Small intestine (tissue), 7 donors: ENCODE data around the gene PRKCB. TPM values are rescaled to one million over a fixed set of nuclear protein-coding genes. Genes with fewer than 3 reads are reported as not detected.

ENCODE experiments used
- DNase-seq, 2 donors: peaks; one replicate each; pipeline versions ENCODE4 v3.0.0 to v3.0.0-alpha.2; 2013
- FAIRE-seq: peaks from 2 replicates; lab custom pipeline; 2012; peaks lifted over from hg19 to GRCh38; lab: Jason Lieb, UNC
- H3K27ac ChIP-seq, 3 donors: one replicate each; pipeline ENCODE4 v1.5.1; 2013; ENCODE audit warnings: low read length in 2 of 3, mild to moderate bottlenecking in 2 of 3, control low read depth in 1 of 3, inconsistent platforms in 1 of 3, low read depth in 1 of 3, moderate library complexity in 1 of 3
- H3K27me3 ChIP-seq, 3 donors: one replicate each; pipeline ENCODE4 v1.6.1; 2013; ENCODE audit warnings: low read length in 3 of 3, inconsistent platforms in 1 of 3; ENCODE audit not compliant: control insufficient read depth in 3 of 3, insufficient read depth in 3 of 3
- H3K36me3 ChIP-seq, 3 donors: one replicate each; pipeline ENCODE4 v1.6.1; 2013; ENCODE audit warnings: low read length in 3 of 3, inconsistent platforms in 1 of 3, low read depth in 1 of 3, mild to moderate bottlenecking in 1 of 3, moderate library complexity in 1 of 3; ENCODE audit not compliant: control insufficient read depth in 3 of 3, insufficient read depth in 2 of 3
- H3K4me1 ChIP-seq, 3 donors: one replicate each; pipeline ENCODE4 v1.6.1; 2013; ENCODE audit warnings: low read length in 2 of 3, inconsistent platforms in 1 of 3, low read depth in 1 of 3, mild to moderate bottlenecking in 1 of 3, moderate library complexity in 1 of 3; ENCODE audit not compliant: control insufficient read depth in 3 of 3, insufficient read depth in 2 of 3
- H3K4me3 ChIP-seq, 3 donors: one replicate each; pipeline ENCODE4 v1.5.1; 2013; ENCODE audit warnings: low read length in 3 of 3, control low read depth in 1 of 3, inconsistent platforms in 1 of 3, low read depth in 1 of 3, mild to moderate bottlenecking in 1 of 3, moderate library complexity in 1 of 3
- H3K9me3 ChIP-seq, 2 donors: one replicate each; pipeline ENCODE4 v1.6.1; 2013; ENCODE audit warnings: low read depth in 1 of 2, low read length in 1 of 2; ENCODE audit not compliant: control insufficient read depth in 2 of 2, insufficient read depth in 1 of 2
- WGBS, 3 donors: extraction: QIAGEN DNeasy Blood & Tissue Kit; methylation state at CpG; one replicate each; pipeline ENCODE4 v1.1.7; 2013; 5-methylcytosine and 5-hydroxymethylcytosine counted together
- polyA plus RNA-seq, 4 donors: library from polyadenylated mRNA; stranded (reverse) in 3 of 4; unstranded in 1 of 4; fragments of 200-250 nt in 3 of 4; fragments of 120-200 nt in 1 of 4; gene quantifications; one replicate each; pipeline versions ENCODE4 v1.2.1 to v1.2.3, GENCODE V29; 2013
- donor health status: healthy with polysubstance abuse.
- donor health status: control.
- donor health status: control.
- donor health status: Bipolar disorder and iron deficiency.
- donor health status: healthy.

PRKCB gene
- polyA plus RNA-seq, 4 donors = 2.3 to 5.1 (median 2.8) TPM

DNA sequence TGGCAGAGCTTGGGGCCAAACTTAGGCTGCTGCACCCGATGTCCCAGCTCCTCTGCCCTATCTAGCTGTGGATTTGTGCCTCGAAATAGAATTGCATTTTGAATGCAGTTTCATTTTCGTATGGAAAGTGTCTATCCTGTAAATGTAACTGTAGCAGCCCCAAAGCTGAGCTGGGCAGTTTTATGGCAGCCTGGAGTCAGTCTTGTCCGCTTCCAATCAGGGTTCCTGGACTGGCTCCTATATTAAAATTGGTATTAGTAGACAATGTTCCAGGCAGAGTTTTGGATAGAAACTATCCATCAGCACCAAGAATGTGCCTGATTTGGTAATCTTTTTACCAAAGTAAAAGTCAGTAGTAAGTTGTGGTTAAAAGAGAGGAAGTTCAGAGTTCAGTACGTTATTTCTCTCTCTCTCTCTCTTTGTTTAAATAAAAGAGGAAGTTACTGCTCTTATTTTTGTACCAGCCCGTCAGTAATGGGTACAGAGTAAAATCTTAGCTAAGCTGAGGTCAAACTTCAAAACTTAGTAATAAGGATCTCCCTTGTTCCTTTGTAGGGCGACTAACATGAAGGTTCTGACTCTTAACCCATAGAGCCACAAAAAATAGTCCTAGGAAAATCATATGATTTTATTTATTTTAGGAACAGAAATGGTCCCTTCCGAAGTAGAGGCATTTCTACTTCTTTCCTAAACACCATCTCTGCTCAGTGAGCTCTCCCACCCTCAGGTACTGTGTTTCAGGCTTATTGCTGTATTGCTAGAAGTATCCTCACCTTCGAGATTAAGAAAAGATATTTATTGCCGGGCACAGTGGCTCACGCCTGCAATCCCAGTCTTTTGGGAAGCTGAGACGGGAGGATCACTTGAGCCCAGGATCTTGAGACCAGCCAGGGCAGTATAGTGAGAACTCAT is 28.0 kb downstream of the PRKCB start:
- Histone ChIP-seq H3K4me1 (peaks cover 0 to 8% (median 3%) of the 10 kb centered on the region in 3 donors), H3K36me3 (no peaks in the 10 kb centered on the region), H3K4me3 (peak overlapping the region in 1 of 3 donors; percentile 29), H3K9me3 (no peaks in the 10 kb centered on the region), H3K27me3 (no peaks in the 10 kb centered on the region), H3K27ac (peak overlapping the region in 1 of 3 donors; percentile 78)
- FAIRE-seq (no peak), DNase-seq (peak; percentile 2 to 65)
- 8 to 27% (median 15%) methylated on average over 12 of the region's 12 CpGs for WGBS, 3 donors

GRCh38 chr16:23865853-23866252 is 30.1 kb downstream of the PRKCB start:
- H3K27ac ChIP-seq = no peak overlapping the region
- FAIRE-seq = no peak
- DNase-seq = no peak
- H3K36me3 ChIP-seq = no peaks in the 10 kb centered on the region
- no peaks in the 10 kb centered on the region for H3K9me3 ChIP-seq
- H3K4me3 ChIP-seq = no peak overlapping the region
- H3K4me1 ChIP-seq = peaks cover 0 to 8% (median 3%) of the 10 kb centered on the region in 3 donors
- WGBS, 3 donors = 43 to 75% (median 71%) methylated on average over 2 of the region's 2 CpGs
- no peaks in the 10 kb centered on the region for H3K27me3 ChIP-seq

DNA sequence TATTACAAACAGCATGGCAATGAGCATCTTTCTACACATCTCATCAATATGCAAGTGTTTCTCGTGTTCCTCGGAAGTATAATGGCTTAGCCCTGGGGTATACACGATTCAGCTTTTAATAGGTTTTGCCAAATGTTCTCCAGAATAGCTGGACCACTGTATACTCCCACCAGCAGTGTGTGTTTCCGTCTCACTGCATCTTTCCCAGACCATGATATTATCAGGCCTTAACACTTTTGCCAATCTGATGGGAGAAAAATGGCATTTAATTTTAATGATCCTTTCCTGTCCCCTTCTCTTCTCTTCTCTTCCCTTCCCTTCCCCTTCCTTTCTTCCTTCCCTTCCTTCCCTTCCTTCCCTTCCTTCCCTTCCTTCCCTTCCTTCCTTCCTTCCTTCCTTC is 30.8 kb downstream of the PRKCB start:
- Histone ChIP-seq H3K4me1 (peaks cover 0 to 8% (median 3%) of the 10 kb centered on the region in 3 donors), H3K27ac (no peak overlapping the region), H3K27me3 (no peaks in the 10 kb centered on the region), H3K36me3 (no peaks in the 10 kb centered on the region), H3K4me3 (no peak overlapping the region), H3K9me3 (no peaks in the 10 kb centered on the region)
- DNase-seq = no peak
- no peak for FAIRE-seq
- WGBS, 3 donors = 85 to 95% (median 92%) methylated on average over 4 of the region's 4 CpGs

GRCh38 chr16:23867566-23867965 is 31.8 kb downstream of the PRKCB start:
- 78 to 95% (median 87%) methylated on average over 2 of the region's 2 CpGs for WGBS, 3 donors
- FAIRE-seq (no peak), DNase-seq (no peak)
- peaks cover 0 to 6% (median 3%) of the 10 kb centered on the region in 3 donors for H3K4me1 ChIP-seq
- no peaks in the 10 kb centered on the region for H3K36me3 ChIP-seq
- H3K9me3 ChIP-seq = no peaks in the 10 kb centered on the region
- no peak overlapping the region for H3K4me3 ChIP-seq
- H3K27ac ChIP-seq = no peak overlapping the region
- H3K27me3 ChIP-seq = no peaks in the 10 kb centered on the region

DNA sequence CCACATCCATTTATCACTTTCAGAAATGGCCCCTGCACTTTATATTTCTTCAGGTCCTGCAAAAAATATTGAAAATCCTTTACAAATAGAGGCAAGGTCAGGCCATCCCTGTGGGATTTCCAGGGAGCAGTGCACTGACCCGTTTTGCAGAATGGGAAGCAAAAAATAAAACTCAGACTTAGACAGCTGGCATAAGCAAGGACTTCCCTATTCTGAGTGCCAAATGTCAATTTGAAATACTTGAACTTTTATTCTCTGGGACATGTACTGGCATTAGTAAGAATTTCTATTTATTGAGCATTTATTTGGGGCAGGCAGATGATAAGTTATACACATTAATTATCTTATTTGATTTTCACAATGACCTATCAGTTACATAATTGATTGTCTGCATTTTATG is 32.4 kb downstream of the PRKCB start:
- Histone ChIP-seq H3K36me3 (no peaks in the 10 kb centered on the region), H3K27me3 (no peaks in the 10 kb centered on the region), H3K9me3 (no peaks in the 10 kb centered on the region), H3K27ac (no peak overlapping the region), H3K4me1 (peaks cover 0 to 6% (median 3%) of the 10 kb centered on the region in 3 donors), H3K4me3 (no peak overlapping the region)
- FAIRE-seq (no peak), DNase-seq (no peak)
- WGBS, 3 donors = 36 to 68% (median 48%) methylated on average over 1 of the region's 1 CpG

- FAIRE-seq (no peak), DNase-seq (peak in 1 of 2 donors; percentile 13)
Observed at GRCh38 chr16:23869052-23869451, 33.3 kb downstream of the PRKCB start.

GRCh38 chr16:23871924-23872323 is 36.1 kb downstream of the PRKCB start:
- Histone ChIP-seq H3K36me3 (no peaks in the 10 kb centered on the region), H3K9me3 (no peaks in the 10 kb centered on the region), H3K27ac (no peak overlapping the region), H3K4me3 (no peak overlapping the region), H3K27me3 (no peaks in the 10 kb centered on the region), H3K4me1 (no peaks in the 10 kb centered on the region)
- whole genome bisulfite sequencing, 3 donors = 60 to 69% (median 67%) methylated on average over 3 of the region's 3 CpGs
- FAIRE-seq = no peak
- no peak for DNase-seq

More at GRCh38 chr16:23869052-23869451, 33.3 kb downstream of the PRKCB start:
- H3K27ac ChIP-seq = no peak overlapping the region
- WGBS, 3 donors = 53 to 87% (median 67%) methylated on average over 5 of the region's 5 CpGs
- no peaks in the 10 kb centered on the region for H3K9me3 ChIP-seq
- no peak overlapping the region for H3K4me3 ChIP-seq
- no peaks in the 10 kb centered on the region for H3K36me3 ChIP-seq
- H3K4me1 ChIP-seq = peaks cover 0 to 5% (median 1%) of the 10 kb centered on the region in 3 donors
- H3K27me3 ChIP-seq = no peaks in the 10 kb centered on the region

- WGBS, 3 donors = 77 to 85% (median 83%) methylated on average over 5 of the region's 5 CpGs
- H3K27ac ChIP-seq = no peak overlapping the region
- FAIRE-seq (no peak), DNase-seq (no peak)
- no peaks in the 10 kb centered on the region for H3K36me3 ChIP-seq
- no peaks in the 10 kb centered on the region for H3K27me3 ChIP-seq
- H3K4me3 ChIP-seq = no peak overlapping the region
- no peaks in the 10 kb centered on the region for H3K4me1 ChIP-seq
- H3K9me3 ChIP-seq = no peaks in the 10 kb centered on the region
Observed at GRCh38 chr16:23874613-23875294, 39.0 kb downstream of the PRKCB start.
